HL-60 (cell line): Measurements from ENCODE around the gene ANKRD53.

Experiments used
- DNase-seq, 2 experiments: peaks; one replicate each; pipeline ENCODE4 v3.0.0-alpha.2; 2010 to 2020; ENCODE audit warnings: low read depth in 1 of 2, low spot score in 1 of 2
- H3K27ac ChIP-seq: fragments of 250-450 bp; sonication (Bioruptor Pico); replicated peaks from 2 replicates; pipeline ENCODE4 v1.5.1; 2020; ENCODE audit warnings: mild to moderate bottlenecking, moderate library complexity
- H3K27me3 ChIP-seq: fragments of 250-450 bp; sonication (Bioruptor Pico); 2 replicates; pipeline ENCODE4 v1.5.1; 2021; ENCODE audit warnings: mild to moderate bottlenecking, moderate library complexity; ENCODE audit not compliant: insufficient read depth, poor library complexity, severe bottlenecking
- H3K4me3 ChIP-seq: replicated peaks from 2 replicates; pipeline ENCODE4 v1.5.1; 2011; ENCODE audit warnings: mild to moderate bottlenecking, control low read depth, low read length; ENCODE audit not compliant: insufficient read depth
- GABPA ChIP-seq: IDR thresholded peaks from 2 replicates; pipeline ENCODE4 v1.6.1; 2012; ENCODE audit warnings: low read depth
- POLR2AphosphoS5 ChIP-seq: IDR thresholded peaks from 2 replicates; pipeline ENCODE4 v1.6.1; 2012; ENCODE audit warnings: low read depth
- SPI1 ChIP-seq: IDR thresholded peaks from 2 replicates; pipeline ENCODE4 v1.6.1; 2012; ENCODE audit warnings: low read depth, mild to moderate bottlenecking, borderline replicate concordance
- TF ChIP-seq, protein P1 (sequence below): IDR thresholded peaks from 2 replicates; pipeline ENCODE4 v1.6.1; 2012; ENCODE audit warnings: low read depth; ENCODE audit not compliant: insufficient replicate concordance
- TF ChIP-seq, protein P2 (sequence below): IDR thresholded peaks from one replicate; pipeline ENCODE4 v1.5.1; 2011; ENCODE audit warnings: low read length, control low read depth, inconsistent platforms; ENCODE audit not compliant: insufficient read depth

The ANKRD53 gene

DNA sequence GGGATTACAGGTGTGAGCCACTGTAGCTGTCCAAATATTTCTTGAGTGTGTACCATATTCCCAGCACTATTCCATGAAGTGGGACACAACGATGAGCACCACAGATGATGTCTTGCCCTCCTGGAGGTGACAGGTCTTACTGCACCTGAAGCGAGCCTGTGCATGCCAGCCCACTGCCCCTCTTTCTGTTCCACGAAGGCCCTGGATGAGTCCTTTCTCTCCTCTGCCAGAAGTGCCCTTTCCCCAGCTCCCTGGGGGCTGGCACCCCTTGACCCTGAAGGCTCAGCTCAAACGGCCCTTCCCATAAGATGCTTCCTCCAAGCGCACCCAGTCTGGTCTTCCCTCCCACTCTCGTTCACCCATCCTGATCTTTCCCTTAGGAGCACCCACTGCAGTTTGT, 37.2 kb upstream of the ANKRD53 start:
- no peak overlapping the region for H3K4me3 ChIP-seq
- TF ChIP-seq SPI1, result no peak
- H3K27me3 ChIP-seq, result peaks cover 8% of the 10 kb centered on the region
- H3K27ac ChIP-seq, result no peak overlapping the region
- DNase-seq, result no peak

DNA sequence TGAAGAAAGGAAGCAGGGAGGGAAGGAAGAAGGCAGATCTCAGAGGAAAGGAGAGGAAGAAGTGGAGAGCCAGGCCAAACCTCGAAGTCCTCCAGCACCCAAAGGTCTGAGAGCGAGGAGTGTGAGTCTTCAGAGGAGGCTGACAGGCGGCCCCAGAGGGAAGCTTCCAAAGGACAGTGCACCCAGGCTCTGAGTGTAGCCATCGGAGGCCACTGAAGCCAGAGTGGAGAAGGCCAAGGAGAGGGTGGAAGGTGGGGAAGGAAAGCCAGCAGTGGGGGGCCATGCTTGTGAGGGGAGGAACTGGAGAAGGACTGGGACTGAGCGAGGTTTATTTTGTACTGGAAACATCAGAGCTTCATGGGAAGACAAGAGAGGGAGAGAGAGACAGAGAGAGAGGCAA, 36.7 kb upstream of the ANKRD53 start:
- Histone ChIP-seq H3K4me3 (no peak overlapping the region), H3K27me3 (peaks cover 8% of the 10 kb centered on the region), H3K27ac (no peak overlapping the region)
- TF ChIP-seq, protein P1, sequence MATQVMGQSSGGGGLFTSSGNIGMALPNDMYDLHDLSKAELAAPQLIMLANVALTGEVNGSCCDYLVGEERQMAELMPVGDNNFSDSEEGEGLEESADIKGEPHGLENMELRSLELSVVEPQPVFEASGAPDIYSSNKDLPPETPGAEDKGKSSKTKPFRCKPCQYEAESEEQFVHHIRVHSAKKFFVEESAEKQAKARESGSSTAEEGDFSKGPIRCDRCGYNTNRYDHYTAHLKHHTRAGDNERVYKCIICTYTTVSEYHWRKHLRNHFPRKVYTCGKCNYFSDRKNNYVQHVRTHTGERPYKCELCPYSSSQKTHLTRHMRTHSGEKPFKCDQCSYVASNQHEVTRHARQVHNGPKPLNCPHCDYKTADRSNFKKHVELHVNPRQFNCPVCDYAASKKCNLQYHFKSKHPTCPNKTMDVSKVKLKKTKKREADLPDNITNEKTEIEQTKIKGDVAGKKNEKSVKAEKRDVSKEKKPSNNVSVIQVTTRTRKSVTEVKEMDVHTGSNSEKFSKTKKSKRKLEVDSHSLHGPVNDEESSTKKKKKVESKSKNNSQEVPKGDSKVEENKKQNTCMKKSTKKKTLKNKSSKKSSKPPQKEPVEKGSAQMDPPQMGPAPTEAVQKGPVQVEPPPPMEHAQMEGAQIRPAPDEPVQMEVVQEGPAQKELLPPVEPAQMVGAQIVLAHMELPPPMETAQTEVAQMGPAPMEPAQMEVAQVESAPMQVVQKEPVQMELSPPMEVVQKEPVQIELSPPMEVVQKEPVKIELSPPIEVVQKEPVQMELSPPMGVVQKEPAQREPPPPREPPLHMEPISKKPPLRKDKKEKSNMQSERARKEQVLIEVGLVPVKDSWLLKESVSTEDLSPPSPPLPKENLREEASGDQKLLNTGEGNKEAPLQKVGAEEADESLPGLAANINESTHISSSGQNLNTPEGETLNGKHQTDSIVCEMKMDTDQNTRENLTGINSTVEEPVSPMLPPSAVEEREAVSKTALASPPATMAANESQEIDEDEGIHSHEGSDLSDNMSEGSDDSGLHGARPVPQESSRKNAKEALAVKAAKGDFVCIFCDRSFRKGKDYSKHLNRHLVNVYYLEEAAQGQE, result no peak
- no peak for TF ChIP-seq POLR2AphosphoS5
- no peak for TF ChIP-seq GABPA
- TF ChIP-seq, protein P2, sequence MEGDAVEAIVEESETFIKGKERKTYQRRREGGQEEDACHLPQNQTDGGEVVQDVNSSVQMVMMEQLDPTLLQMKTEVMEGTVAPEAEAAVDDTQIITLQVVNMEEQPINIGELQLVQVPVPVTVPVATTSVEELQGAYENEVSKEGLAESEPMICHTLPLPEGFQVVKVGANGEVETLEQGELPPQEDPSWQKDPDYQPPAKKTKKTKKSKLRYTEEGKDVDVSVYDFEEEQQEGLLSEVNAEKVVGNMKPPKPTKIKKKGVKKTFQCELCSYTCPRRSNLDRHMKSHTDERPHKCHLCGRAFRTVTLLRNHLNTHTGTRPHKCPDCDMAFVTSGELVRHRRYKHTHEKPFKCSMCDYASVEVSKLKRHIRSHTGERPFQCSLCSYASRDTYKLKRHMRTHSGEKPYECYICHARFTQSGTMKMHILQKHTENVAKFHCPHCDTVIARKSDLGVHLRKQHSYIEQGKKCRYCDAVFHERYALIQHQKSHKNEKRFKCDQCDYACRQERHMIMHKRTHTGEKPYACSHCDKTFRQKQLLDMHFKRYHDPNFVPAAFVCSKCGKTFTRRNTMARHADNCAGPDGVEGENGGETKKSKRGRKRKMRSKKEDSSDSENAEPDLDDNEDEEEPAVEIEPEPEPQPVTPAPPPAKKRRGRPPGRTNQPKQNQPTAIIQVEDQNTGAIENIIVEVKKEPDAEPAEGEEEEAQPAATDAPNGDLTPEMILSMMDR, result no peak
- TF ChIP-seq SPI1, result no peak
- no peak for DNase-seq

DNA sequence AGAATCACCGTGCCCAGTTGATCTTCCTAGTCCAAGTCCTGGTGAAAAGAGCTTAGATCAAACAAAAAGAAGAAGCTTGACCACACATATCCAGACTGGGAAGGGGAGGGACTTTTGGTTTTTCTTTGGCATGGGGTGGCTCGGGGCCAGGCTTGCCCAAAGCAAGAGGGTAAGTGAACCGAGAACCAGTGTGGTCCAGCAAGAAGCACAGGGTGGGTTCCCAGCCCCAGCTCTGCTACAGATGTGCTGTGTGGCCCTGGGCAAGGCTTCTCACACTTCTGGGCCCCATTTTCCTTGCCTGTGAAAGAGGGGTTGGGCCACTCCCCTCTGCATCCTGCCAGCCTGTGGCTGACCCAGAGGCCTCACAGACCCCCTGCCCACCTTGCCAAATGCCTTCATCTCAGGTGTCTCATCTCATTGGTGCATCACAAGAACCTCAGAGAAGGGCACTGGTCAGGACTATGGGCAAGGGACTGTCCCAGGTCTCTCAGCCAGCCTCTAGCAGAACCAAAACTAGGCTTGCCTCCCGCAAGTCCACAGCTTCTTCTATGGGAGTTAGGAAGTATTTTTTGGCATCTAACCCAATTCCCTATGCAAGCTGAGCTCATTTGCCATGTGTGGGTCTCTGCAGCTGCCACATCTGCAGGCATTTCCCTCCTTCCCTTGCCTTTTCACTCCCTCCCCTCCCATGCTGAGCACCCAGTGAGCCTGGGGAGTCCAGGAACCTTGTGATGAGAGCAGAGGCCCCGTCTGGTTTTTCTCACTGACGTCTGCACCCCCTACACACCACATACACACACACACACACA, 35.8 kb upstream of the ANKRD53 start:
- H3K4me3 ChIP-seq, result no peak overlapping the region
- peaks cover 8% of the 10 kb centered on the region for H3K27me3 ChIP-seq
- H3K27ac ChIP-seq, result no peak overlapping the region
- TF ChIP-seq, protein P1, result no peak
- TF ChIP-seq, protein P2, result no peak
- TF ChIP-seq POLR2AphosphoS5, result no peak
- no peak for TF ChIP-seq SPI1
- no peak for TF ChIP-seq GABPA
- no peak for DNase-seq

DNA sequence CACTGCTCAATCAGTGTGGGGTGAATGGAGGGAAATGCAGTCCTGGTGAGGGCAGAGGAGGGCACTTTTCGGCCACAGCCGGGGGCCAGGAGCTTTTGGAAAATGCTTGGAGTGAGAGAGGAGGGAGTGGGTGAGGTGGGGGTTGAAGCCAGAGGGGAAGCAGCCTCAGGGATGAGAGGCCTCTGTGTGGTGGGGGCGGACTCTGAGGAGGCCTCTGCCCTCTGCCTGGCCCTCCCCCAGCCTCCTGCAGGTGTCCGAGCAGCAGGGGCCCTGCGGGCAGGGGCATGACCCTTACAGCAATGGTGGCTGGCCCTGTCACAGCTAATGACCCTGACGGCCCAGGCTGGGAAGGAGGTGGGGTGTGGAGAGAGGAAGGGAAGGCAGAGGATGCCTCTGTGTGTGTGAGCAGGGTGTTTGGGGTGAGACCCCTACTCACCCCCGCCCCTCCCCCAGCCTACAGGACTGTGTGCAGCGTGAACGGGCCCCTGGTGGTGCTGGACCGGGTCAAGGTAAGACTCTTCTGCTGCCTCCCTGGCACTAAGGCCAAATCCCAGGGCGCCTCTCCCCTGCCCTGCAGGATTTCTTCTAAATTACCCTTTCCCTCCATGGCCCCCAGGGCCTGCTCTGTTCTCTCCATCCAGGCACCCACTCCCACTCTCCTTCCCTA, 35.1 kb upstream of the ANKRD53 start:
- H3K27me3 ChIP-seq, result peaks cover 8% of the 10 kb centered on the region
- TF ChIP-seq, protein P2, result no peak
- TF ChIP-seq POLR2AphosphoS5 (no peak), GABPA (no peak)
- TF ChIP-seq, protein P1, result no peak
- DNase-seq, result no peak
- H3K4me3 ChIP-seq, result no peak overlapping the region
- no peak overlapping the region for H3K27ac ChIP-seq
